Sciatic nerve (tissue), 2 donors: ENCODE results near the gene SH2D5. TPM values are rescaled to one million over a fixed set of nuclear protein-coding genes. Genes with fewer than 3 reads are reported as not detected.
"Not testable (repeated sequence)": the region's sequence is repeated elsewhere in the genome, so short reads cannot be mapped to it uniquely, and the experiment has no call there.

Experiments used
- ATAC-seq: fragments of 200-7000 bp; cut with Tn5 transposase; one replicate; pipeline ENCODE4 v1.9.1; 2020; ENCODE audit warnings: mild to moderate bottlenecking, moderate library complexity
- DNase-seq: peaks from one replicate; pipeline ENCODE4 v3.0.0-alpha.2; 2020; ENCODE audit warnings: low spot score
- intact Hi-C: fragments of 100-400 bp; cut with DNase I; formaldehyde crosslinking; loops from one replicate; pipeline ENCODE4 v1.14.2; 2022
- total RNA-seq: library from RNA; stranded (reverse); fragmentation: NEBNext Ultra II Directional; extraction: Animal tissue kit (Norgen Biotek cat#: 25700); gene quantifications from one replicate; pipeline ENCODE4 v1.2.1, GENCODE V29; 2021
- donor health status: DM: no; HTN: no; CAD: no.
- donor health status: DM: no; HTN: no; CAD: no.

SH2D5 gene
- total RNA-seq, 1 donor from 2014 or later, result not detected

DNA sequence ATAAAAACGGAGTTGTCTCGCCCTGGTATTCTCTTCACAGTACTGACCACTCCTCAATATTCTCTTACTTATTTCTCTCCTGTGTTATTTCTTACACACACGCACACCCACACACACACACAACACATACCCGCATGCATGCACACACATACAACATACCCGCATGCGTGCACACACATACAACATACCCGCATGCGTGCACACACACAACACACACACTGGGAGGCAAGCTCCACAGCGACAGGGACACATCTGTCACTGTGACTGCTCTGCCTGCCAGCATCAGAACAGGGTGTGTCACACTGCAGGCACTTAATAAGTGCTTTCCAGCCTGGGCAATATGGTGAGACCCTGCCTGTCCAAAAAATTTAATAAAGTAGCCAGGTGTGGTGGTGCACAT is 50.5 kb downstream of the SH2D5 start:
- DNase-seq (no peak), ATAC-seq (no peak)
- intact Hi-C loops, result no loop called here

- ATAC-seq, result no peak
- intact Hi-C loops, result no loop called here
Measured at GRCh38 chr1:20680269-20680668, 52.2 kb downstream of the SH2D5 start.

GRCh38 chr1:20678599-20678998 is 53.9 kb downstream of the SH2D5 start:
- no peak for ATAC-seq
- intact Hi-C loops, result no loop called here

More at GRCh38 chr1:20680269-20680668, 52.2 kb downstream of the SH2D5 start:
- DNase-seq, result no peak

GRCh38 chr1:20673626-20674025 is 58.9 kb downstream of the SH2D5 start:
- ATAC-seq, intact Hi-C loops, DNase-seq: not testable (repeated sequence)

More at GRCh38 chr1:20678599-20678998, 53.9 kb downstream of the SH2D5 start:
- no peak for DNase-seq

DNA sequence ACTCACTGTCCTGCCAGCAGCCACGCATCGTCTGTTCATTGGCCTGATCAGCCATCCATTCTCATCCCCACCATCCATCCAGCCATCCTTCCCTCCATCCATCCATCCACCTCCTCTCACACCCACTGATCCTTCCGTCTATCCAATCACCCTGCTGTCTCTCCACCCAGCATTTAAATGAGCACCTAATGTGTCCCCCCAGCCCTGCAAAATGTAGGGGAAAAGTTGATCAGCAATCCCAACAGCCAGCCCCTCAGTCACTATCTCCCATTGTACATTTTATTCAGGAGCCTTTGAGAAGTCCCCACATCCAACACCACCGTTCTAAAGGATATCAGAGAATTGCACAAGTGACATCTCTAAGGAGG is 60.3 kb downstream of the SH2D5 start:
- intact Hi-C loops, result no loop called here
- no peak for ATAC-seq
- DNase-seq, result no peak

GRCh38 chr1:20670936-20671335 is 61.6 kb downstream of the SH2D5 start:
- intact Hi-C loops, result no loop called here
- ATAC-seq, result no peak
- DNase-seq, result no peak

Other genes starting within 250 kb of the SH2D5 start
- gene CAMK2N1, start 246.5 kb downstream of the SH2D5 start, total RNA-seq, result 8.2 TPM
- 20.6 TPM for gene MUL1, start 224.6 kb downstream of the SH2D5 start, total RNA-seq
- 0.18 TPM for gene FAM43B, start 180.1 kb downstream of the SH2D5 start, total RNA-seq
- gene CDA, start 143.6 kb downstream of the SH2D5 start, total RNA-seq, result 4.3 TPM
- gene PINK1, start 99.2 kb downstream of the SH2D5 start, total RNA-seq, result 72.3 TPM
- 103 TPM for gene DDOST, start 71.3 kb downstream of the SH2D5 start, total RNA-seq
- 2.4 TPM for gene KIF17, start 14.7 kb downstream of the SH2D5 start, total RNA-seq
- 284 TPM for gene HP1BP3, start 54.6 kb upstream of the SH2D5 start, total RNA-seq